ENCODE measurements around the gene PYGO2.
A peak's percentile ranks its signal among the peaks of the same experiment; 100 is the strongest.
"Not testable (repeated sequence)": the region's sequence is repeated elsewhere in the genome, so short reads cannot be mapped to it uniquely, and the experiment has no call there.

Gene PYGO2

GRCh38 chr1:154982341-154982740 lies 20.8 kb upstream of the PYGO2 start:
- TF ChIP-seq SPI1 (IDR thresholded peaks at IDR 0.05; ENCODE audit: borderline replicate concordance, low read depth) (no peak), CTCF (IDR thresholded peaks at IDR 0.05; ENCODE audit: insufficient read depth, low read length) (no peak), GABPA (IDR thresholded peaks at IDR 0.05; ENCODE audit: low read depth) (no peak), REST (IDR thresholded peaks at IDR 0.05; ENCODE audit: insufficient replicate concordance, low read depth) (no peak), POLR2AphosphoS5 (IDR thresholded peaks at IDR 0.05; ENCODE audit: low read depth) (no peak)
- Histone ChIP-seq H3K4me3 (replicated peaks; ENCODE audit: insufficient read depth, low read length) (peak overlapping the region; percentile 83), H3K27ac (replicated peaks) (peak overlapping the region; percentile 69), H3K27me3 (ENCODE audit: insufficient read depth, poor library complexity, severe bottlenecking) (no peaks in the 10 kb centered on the region)
- DNase-seq (ENCODE audit: low read depth in 1 of 2, low spot score in 1 of 2) = no peak

GRCh38 chr1:154978360-154978759 lies 16.8 kb upstream of the PYGO2 start:
- H3K27me3 ChIP-seq (ENCODE audit: insufficient read depth, poor library complexity, severe bottlenecking) = no peaks in the 10 kb centered on the region
- H3K4me3 ChIP-seq (replicated peaks; ENCODE audit: insufficient read depth, low read length) = no peak overlapping the region
- no peak overlapping the region for H3K27ac ChIP-seq (replicated peaks)
- TF ChIP-seq CTCF (IDR thresholded peaks at IDR 0.05; ENCODE audit: insufficient read depth, low read length) (no peak), SPI1 (IDR thresholded peaks at IDR 0.05; ENCODE audit: borderline replicate concordance, low read depth) (no peak), GABPA (IDR thresholded peaks at IDR 0.05; ENCODE audit: low read depth) (no peak), POLR2AphosphoS5 (IDR thresholded peaks at IDR 0.05; ENCODE audit: low read depth) (no peak), REST (IDR thresholded peaks at IDR 0.05; ENCODE audit: insufficient replicate concordance, low read depth) (no peak)
- DNase-seq (ENCODE audit: low read depth in 1 of 2, low spot score in 1 of 2) = no peak

- H3K27ac ChIP-seq (replicated peaks); DNase-seq (ENCODE audit: low read depth in 1 of 2, low spot score in 1 of 2); H3K4me3 ChIP-seq (replicated peaks; ENCODE audit: insufficient read depth, low read length); H3K27me3 ChIP-seq (ENCODE audit: insufficient read depth, poor library complexity, severe bottlenecking): not testable (repeated sequence)
- peak; percentile 49; the same call in 1 of the 2 replicates for TF ChIP-seq SPI1 (IDR thresholded peaks at IDR 0.05; ENCODE audit: borderline replicate concordance, low read depth)
Measured at GRCh38 chr1:154977762-154978161, 16.2 kb upstream of the PYGO2 start.

GRCh38 chr1:154975409-154976059 lies 14.0 kb upstream of the PYGO2 start:
- TF ChIP-seq CTCF (IDR thresholded peaks at IDR 0.05; ENCODE audit: insufficient read depth, low read length) (no peak), GABPA (IDR thresholded peaks at IDR 0.05; ENCODE audit: low read depth) (no peak), SPI1 (IDR thresholded peaks at IDR 0.05; ENCODE audit: borderline replicate concordance, low read depth) (no peak), REST (IDR thresholded peaks at IDR 0.05; ENCODE audit: insufficient replicate concordance, low read depth) (no peak), POLR2AphosphoS5 (IDR thresholded peaks at IDR 0.05; ENCODE audit: low read depth) (no peak)
- no peaks in the 10 kb centered on the region for H3K27me3 ChIP-seq (ENCODE audit: insufficient read depth, poor library complexity, severe bottlenecking)
- peak overlapping the region; percentile 96 for H3K27ac ChIP-seq (replicated peaks)
- no peak for DNase-seq (ENCODE audit: low read depth in 1 of 2, low spot score in 1 of 2)
- peak overlapping the region; percentile 83 for H3K4me3 ChIP-seq (replicated peaks; ENCODE audit: insufficient read depth, low read length)
